ENCODE data around the gene MYRIP.

- TF ChIP-seq CTCF (IDR thresholded peaks at IDR 0.05): no peak
- TF ChIP-seq ZNF512 (CRISPR knock-in tag; IDR thresholded peaks at IDR 0.05; ENCODE audit: borderline replicate concordance): no peak
- TF ChIP-seq MLX (CRISPR knock-in tag; IDR thresholded peaks at IDR 0.05): no peak
These were observed 299.2 kb downstream of the MYRIP start for GRCh38 chr3:40108643-40109042.
